CD4-positive, alpha-beta T cell treated with Interleukin-17A for 1 hour (primary cell): ENCODE results near the gene ZBED6.

Source experiments
- DNase-seq: peaks from one replicate; pipeline ENCODE4 v3.0.0-alpha.2; 2020

ZBED6 gene

DNA sequence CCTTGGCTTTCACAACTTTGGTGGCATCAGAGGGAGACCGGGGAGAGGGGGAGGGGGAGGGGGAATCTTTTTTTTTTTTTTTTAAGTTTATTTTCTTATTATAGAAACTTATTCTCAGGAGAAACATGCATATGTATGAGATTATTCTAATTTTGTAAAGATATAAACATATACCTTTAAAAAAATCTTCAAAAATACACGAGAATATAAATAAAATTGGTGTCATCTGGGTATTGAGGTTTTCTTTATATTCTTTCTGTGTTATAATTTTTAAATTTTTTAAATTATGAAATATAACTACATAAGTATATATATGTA is 47.1 kb downstream of the ZBED6 start:
- no peak for DNase-seq

DNA sequence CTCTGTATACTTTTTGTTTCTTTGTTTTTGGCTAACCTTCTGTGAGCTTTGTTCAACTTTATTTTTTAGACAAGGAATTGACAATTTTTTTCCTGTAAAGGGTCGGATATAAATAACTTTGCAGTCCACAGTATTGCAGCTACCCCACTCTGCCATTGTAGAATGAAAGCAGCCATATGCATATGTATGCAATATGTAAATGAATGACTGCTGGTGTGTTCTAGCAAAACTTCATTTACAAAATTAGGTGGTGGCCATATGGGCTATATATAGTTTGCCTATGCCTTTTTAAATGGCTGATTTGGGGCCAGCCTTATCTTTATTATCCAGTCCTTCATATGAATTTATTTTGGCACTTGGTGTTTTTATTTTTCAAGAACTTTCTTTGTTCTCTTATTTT is 48.0 kb downstream of the ZBED6 start:
- no peak for DNase-seq
